T-helper 22 cell (primary cell): Measurements from ENCODE around the gene LZTR1.

Experiments used
- DNase-seq: peaks from one replicate; pipeline ENCODE4 v3.0.0-alpha.2; 2020; ENCODE audit warnings: low read depth

The LZTR1 gene

GRCh38 chr22:20951151-20951931 lies 30.8 kb upstream of the LZTR1 start:
- DNase-seq = no peak

GRCh38 chr22:20951932-20952380 lies 30.1 kb upstream of the LZTR1 start:
- no peak for DNase-seq

GRCh38 chr22:20952544-20953341 lies 29.4 kb upstream of the LZTR1 start:
- DNase-seq = no peak

- DNase-seq = no peak
These were observed 28.8 kb upstream of the LZTR1 start for GRCh38 chr22:20953342-20953608.

- DNase-seq = no peak
These were observed 28.2 kb upstream of the LZTR1 start for GRCh38 chr22:20953668-20954500.

- DNase-seq = no peak
These were observed 26.5 kb upstream of the LZTR1 start for GRCh38 chr22:20955548-20955947.

- no peak for DNase-seq
These were observed 25.6 kb upstream of the LZTR1 start for GRCh38 chr22:20956258-20957101.

- no peak for DNase-seq
These were observed 24.9 kb upstream of the LZTR1 start for GRCh38 chr22:20957102-20957682.

- no peak for DNase-seq
These were observed 24.2 kb upstream of the LZTR1 start for GRCh38 chr22:20957683-20958431.

GRCh38 chr22:20959578-20960461 lies 22.3 kb upstream of the LZTR1 start:
- DNase-seq = no peak

GRCh38 chr22:20960609-20961008 lies 21.5 kb upstream of the LZTR1 start:
- no peak for DNase-seq

- no peak for DNase-seq
These were observed 19.6 kb upstream of the LZTR1 start for GRCh38 chr22:20962491-20962945.

GRCh38 chr22:20963201-20964052 lies 18.7 kb upstream of the LZTR1 start:
- no peak for DNase-seq

- no peak for DNase-seq
These were observed 17.9 kb upstream of the LZTR1 start for GRCh38 chr22:20964090-20964798.

- DNase-seq = no peak
These were observed 17.3 kb upstream of the LZTR1 start for GRCh38 chr22:20964799-20965103.

GRCh38 chr22:20965104-20965887 lies 16.8 kb upstream of the LZTR1 start:
- no peak for DNase-seq
